ENCODE measurements around the gene ADSL.
A peak's percentile ranks its signal among the peaks of the same experiment; 100 is the strongest.

The ADSL gene

DNA sequence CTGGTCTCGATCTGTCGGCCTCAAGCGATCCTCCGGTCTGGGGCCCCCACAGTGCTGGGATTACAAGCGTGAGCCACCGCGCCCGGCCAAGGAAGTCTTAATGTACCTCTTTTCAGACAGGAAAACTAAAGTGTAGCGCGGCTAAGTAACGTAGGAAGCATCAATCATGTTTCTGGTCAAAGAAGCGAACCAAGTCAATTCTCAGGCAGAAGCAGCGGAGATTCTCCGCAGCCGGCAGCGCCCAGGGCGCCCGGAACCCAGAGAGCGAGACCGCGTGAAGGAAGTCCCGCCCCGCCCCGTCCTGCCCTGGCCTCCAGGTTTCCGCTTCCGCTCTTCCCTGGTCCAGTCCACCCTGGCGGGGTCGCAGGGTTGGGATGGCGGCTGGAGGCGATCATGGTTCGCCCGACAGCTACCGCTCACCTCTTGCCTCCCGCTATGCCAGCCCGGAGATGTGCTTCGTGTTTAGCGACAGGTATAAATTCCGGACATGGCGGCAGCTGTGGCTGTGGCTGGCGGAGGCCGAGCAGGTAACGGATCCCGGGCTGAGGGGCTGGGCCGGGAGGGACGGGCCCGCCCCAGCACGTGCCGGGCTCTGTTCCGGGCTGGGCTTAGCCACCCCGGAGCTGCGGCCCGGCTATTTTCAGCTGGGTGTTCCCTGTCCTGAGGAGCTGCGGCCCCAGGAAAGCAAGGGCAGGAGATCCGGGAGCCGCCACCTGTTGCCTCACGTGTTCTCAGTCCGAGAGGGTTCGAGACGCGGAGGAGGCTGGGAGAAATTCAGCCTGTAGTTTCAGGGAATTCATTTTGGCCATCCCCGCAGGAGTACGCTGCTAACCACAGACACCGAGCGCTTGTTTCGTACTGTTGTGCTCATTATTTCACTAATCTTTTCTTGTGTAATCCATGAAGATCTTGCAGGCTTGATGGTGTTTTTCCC lies at the start of gene ADSL:
Gene ADSL, plus strand, starts transcription at position 316 of the 934 bp plus-strand sequence. Its CDS starts 59 bp downstream, at position 375.
- FAIRE-seq = no peak

DNA sequence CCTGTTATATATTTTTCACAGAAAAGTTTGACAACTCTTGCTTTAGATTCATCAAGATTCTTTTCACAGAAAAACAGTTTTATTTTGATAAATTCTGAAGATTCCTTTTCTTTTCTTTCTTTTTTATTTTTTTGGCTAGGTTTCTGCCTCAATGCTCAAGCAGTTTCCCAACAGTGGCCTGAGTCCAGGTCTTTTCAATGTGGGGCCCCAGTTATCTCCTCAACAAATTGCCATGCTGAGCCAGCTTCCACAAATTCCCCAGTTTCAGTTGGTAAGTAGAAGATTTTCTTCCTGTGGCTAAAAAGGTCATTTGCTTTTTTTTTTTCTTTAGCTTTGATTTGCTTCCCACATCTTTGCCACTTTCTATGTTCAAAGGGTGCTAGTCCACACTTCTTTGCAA lies 46.0 kb upstream of the ADSL start:
- TF ChIP-seq CTCF (IDR thresholded peaks at IDR 0.05; ENCODE audit: insufficient read depth, missing control alignments) = no peak
- no peak for FAIRE-seq
- no peak for DNase-seq (ENCODE audit: insufficient read length, low spot score)

More for the DNA sequence above, at the start of gene ADSL:
- peak; percentile 51 for DNase-seq (ENCODE audit: insufficient read length, low spot score)
- no peak for TF ChIP-seq CTCF (IDR thresholded peaks at IDR 0.05; ENCODE audit: insufficient read depth, missing control alignments)

GRCh38 chr22:40300884-40301672 lies 45.2 kb upstream of the ADSL start:
- TF ChIP-seq CTCF (IDR thresholded peaks at IDR 0.05; ENCODE audit: insufficient read depth, missing control alignments) = no peak
- FAIRE-seq = no peak
- DNase-seq (ENCODE audit: insufficient read length, low spot score) = no peak

- FAIRE-seq = no peak
- no peak for TF ChIP-seq CTCF (IDR thresholded peaks at IDR 0.05; ENCODE audit: insufficient read depth, missing control alignments)
Observed at GRCh38 chr22:40302149-40302548, 44.2 kb upstream of the ADSL start.

DNA sequence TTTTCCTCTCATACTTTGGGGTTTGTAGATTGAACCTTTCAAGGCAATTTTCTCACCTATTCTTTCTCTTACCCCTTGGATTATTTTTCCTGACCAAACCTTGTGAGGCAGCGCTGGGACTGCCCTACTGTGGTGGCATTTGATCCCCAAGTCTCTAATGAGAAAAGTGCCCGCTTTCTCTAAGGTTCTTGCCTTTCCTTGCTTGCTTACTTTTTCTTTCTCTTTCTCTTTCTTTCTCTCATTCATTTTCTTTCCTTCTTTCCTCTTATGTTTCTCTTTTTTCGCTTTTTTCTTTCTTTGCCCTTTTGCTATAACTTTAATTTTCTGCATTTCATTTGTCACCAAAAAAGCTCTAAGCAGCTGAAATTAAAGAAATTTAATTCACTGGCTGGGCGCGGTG lies 40.7 kb upstream of the ADSL start:
- DNase-seq (ENCODE audit: insufficient read length, low spot score) (no peak), FAIRE-seq (no peak)
- TF ChIP-seq CTCF (IDR thresholded peaks at IDR 0.05; ENCODE audit: insufficient read depth, missing control alignments) = no peak

More at GRCh38 chr22:40302149-40302548, 44.2 kb upstream of the ADSL start:
- no peak for DNase-seq (ENCODE audit: insufficient read length, low spot score)

GRCh38 chr22:40308999-40309573 lies 37.2 kb upstream of the ADSL start:
- no peak for DNase-seq (ENCODE audit: insufficient read length, low spot score)
- no peak for TF ChIP-seq CTCF (IDR thresholded peaks at IDR 0.05; ENCODE audit: insufficient read depth, missing control alignments)
- FAIRE-seq = no peak

All from D721Med (cell line).